Mesothelial cell of epicardium (in vitro differentiated cells): ENCODE measurements around the gene PLRG1. TPM values are rescaled to one million over a fixed set of nuclear protein-coding genes. Genes with fewer than 3 reads are reported as not detected.

Experiments used
- DNase-seq, 2 experiments: peaks; one replicate each; pipeline ENCODE4 v3.0.0; 2021; ENCODE audit warnings: low spot score in 2 of 2; ENCODE audit not compliant: unreplicated experiment in 2 of 2
- H3K27ac Mint-ChIP-seq: 2 replicates; pipeline ENCODE4 v1.8.0; 2021; ENCODE audit warnings: mixed read lengths
- H3K27me3 Mint-ChIP-seq: 2 replicates; pipeline ENCODE4 v1.8.0; 2021; ENCODE audit warnings: low read depth, mixed read lengths
- H3K36me3 Mint-ChIP-seq: 2 replicates; pipeline ENCODE4 v1.8.0; 2021; ENCODE audit warnings: mixed read lengths
- H3K4me1 Mint-ChIP-seq: 2 replicates; pipeline ENCODE4 v1.8.0; 2021; ENCODE audit warnings: mixed read lengths
- H3K4me3 Mint-ChIP-seq: 2 replicates; pipeline ENCODE4 v1.8.0; 2021; ENCODE audit warnings: mild to moderate bottlenecking, moderate library complexity, mixed read lengths
- H3K9me3 Mint-ChIP-seq: 2 replicates; pipeline ENCODE4 v1.8.0; 2021; ENCODE audit warnings: mixed read lengths
- total RNA-seq: library from RNA; stranded (reverse); gene quantifications from 3 replicates; pipeline ENCODE4 v1.2.1, GENCODE V29; 2021
- TF ChIP-seq, protein P1 (sequence below): fragments of 200-600 bp; sonication (generic); IDR thresholded peaks from one replicate; pipeline ENCODE4 v1.5.0; 2021; ENCODE audit warnings: antibody characterized with exemption; ENCODE audit not compliant: unreplicated experiment

The PLRG1 gene
- total RNA-seq, 1 donor from 2014 or later = 88.3 TPM

DNA sequence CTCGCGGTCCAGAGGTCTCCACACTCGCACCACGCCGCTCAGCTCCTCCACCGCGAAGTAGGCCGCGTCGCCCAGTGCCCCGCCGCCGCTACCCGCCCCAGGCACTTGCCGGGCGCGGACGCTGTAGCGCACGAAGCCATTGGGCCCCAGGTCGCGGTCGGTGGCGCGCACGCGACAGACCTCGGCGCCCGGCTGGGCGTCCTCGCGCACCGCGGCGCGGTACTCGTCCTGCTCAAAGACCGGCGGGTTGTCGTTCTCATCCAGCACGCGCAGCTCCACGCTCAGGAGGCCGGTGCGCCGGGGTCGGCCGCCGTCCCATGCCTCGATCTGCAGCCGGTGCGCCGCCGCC is 60.0 kb downstream of the PLRG1 start:
- H3K27me3 Mint-ChIP-seq = peaks cover 46% of the 10 kb centered on the region
- no peak overlapping the region for H3K27ac Mint-ChIP-seq
- TF ChIP-seq, protein P1, sequence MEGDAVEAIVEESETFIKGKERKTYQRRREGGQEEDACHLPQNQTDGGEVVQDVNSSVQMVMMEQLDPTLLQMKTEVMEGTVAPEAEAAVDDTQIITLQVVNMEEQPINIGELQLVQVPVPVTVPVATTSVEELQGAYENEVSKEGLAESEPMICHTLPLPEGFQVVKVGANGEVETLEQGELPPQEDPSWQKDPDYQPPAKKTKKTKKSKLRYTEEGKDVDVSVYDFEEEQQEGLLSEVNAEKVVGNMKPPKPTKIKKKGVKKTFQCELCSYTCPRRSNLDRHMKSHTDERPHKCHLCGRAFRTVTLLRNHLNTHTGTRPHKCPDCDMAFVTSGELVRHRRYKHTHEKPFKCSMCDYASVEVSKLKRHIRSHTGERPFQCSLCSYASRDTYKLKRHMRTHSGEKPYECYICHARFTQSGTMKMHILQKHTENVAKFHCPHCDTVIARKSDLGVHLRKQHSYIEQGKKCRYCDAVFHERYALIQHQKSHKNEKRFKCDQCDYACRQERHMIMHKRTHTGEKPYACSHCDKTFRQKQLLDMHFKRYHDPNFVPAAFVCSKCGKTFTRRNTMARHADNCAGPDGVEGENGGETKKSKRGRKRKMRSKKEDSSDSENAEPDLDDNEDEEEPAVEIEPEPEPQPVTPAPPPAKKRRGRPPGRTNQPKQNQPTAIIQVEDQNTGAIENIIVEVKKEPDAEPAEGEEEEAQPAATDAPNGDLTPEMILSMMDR = no peak
- H3K4me3 Mint-ChIP-seq = peak overlapping the region; percentile 78
- DNase-seq = no peak
- no peaks in the 10 kb centered on the region for H3K36me3 Mint-ChIP-seq
- H3K4me1 Mint-ChIP-seq = peaks cover 11% of the 10 kb centered on the region
- H3K9me3 Mint-ChIP-seq = no peaks in the 10 kb centered on the region

DNA sequence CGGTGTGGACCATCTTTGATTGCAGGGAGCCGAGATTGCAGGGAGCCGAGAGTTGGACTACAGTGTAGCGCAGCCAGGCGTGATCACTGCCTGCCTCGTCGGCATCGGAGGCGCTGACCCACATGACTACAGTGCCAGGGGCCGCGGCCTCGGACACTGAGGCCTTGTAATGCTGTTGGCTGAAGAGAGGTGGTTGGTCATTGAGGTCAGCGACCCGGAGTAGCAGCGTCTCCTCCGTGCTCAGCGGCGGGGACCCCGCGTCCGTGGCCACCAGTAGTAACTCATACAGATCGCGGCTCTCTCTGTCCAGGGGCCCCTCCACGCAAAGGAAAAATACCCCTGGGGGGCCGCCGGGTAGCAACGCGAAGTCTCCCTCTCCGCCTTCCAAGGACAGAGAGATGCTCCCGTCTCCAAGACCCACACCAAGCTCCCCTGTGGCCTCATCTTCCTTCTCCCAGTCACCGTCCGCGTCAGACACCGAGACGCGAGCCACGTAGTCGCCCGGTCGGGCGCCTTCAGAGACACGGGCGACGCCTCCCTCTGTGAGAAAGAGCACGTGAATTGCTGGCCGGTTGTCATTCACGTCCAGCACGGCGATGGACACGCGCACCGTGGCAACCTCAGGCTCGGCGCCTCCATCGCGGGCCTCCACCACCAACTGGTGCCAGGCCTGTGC is 60.5 kb downstream of the PLRG1 start:
- Mint-ChIP-seq H3K9me3 (no peaks in the 10 kb centered on the region), H3K4me1 (peaks cover 11% of the 10 kb centered on the region), H3K27me3 (peaks cover 41% of the 10 kb centered on the region), H3K4me3 (no peak overlapping the region), H3K36me3 (no peaks in the 10 kb centered on the region), H3K27ac (no peak overlapping the region)
- no peak for DNase-seq
- TF ChIP-seq, protein P1 = no peak

DNA sequence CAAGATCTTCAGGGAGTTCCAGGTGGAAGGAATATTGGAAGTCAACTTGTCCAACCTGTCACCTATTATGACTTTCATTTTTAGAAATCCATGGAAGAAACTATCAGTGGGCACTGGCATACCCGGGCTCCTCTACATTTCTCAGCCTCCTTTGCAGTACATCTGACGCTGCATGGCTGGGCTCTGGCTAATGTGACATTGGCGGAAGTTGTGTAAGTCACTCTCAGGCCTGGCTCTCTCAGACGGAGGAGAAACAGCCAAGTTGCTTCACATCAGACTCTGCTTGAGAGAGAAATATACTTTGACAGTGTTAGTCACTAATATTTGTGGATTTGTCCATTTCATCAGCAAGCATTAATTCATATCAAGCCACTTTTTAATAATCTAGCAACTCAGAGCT is 63.1 kb downstream of the PLRG1 start:
- peaks cover 18% of the 10 kb centered on the region for H3K27me3 Mint-ChIP-seq
- H3K4me3 Mint-ChIP-seq = no peak overlapping the region
- no peak overlapping the region for H3K27ac Mint-ChIP-seq

GRCh38 chr4:154485127-154485773 is 65.0 kb downstream of the PLRG1 start:
- H3K9me3 Mint-ChIP-seq = no peaks in the 10 kb centered on the region
- no peak overlapping the region for H3K27ac Mint-ChIP-seq
- DNase-seq = no peak
- H3K36me3 Mint-ChIP-seq = no peaks in the 10 kb centered on the region
- H3K4me3 Mint-ChIP-seq = no peak overlapping the region
- TF ChIP-seq, protein P1 = no peak
- H3K4me1 Mint-ChIP-seq = peaks cover under 1% of the 10 kb centered on the region
- H3K27me3 Mint-ChIP-seq = no peaks in the 10 kb centered on the region

More for the DNA sequence above, 63.1 kb downstream of the PLRG1 start:
- Mint-ChIP-seq H3K9me3 (no peaks in the 10 kb centered on the region), H3K4me1 (peaks cover 11% of the 10 kb centered on the region), H3K36me3 (no peaks in the 10 kb centered on the region)
- no peak for DNase-seq
- TF ChIP-seq, protein P1 = no peak

Other genes starting within 250 kb of the PLRG1 start
- 4.1 to 5.1 TPM (median 4.8 TPM) in 3 replicates for gene DCHS2, start 58.6 kb downstream of the PLRG1 start, total RNA-seq
- gene FGB, start 12.6 kb upstream of the PLRG1 start, total RNA-seq = 0.31 to 0.93 TPM (median 0.64 TPM) in 3 replicates
- gene FGA, start 40.3 kb upstream of the PLRG1 start, total RNA-seq = not detected in 3 replicates
- gene FGG, start 62.3 kb upstream of the PLRG1 start, total RNA-seq = 1.0 to 2.5 TPM (median 1.6 TPM) in 3 replicates
- 20.3 to 23.3 TPM (median 22.9 TPM) in 3 replicates for gene LRAT, start 193.6 kb upstream of the PLRG1 start, total RNA-seq
- gene RBM46, start 230.9 kb upstream of the PLRG1 start, total RNA-seq = 0.33 to 0.43 TPM (median 0.36 TPM) in 3 replicates